ENCODE results near the gene GRM3.

Gene GRM3

GRCh38 chr7:86692755-86693154 is 49.0 kb downstream of the GRM3 start:
- Histone ChIP-seq H3K4me3 (replicated peaks; ENCODE audit: insufficient read depth, low read length) (no peak overlapping the region), H3K27me3 (ENCODE audit: insufficient read depth, poor library complexity, severe bottlenecking) (no peaks in the 10 kb centered on the region), H3K27ac (replicated peaks) (no peak overlapping the region)
- TF ChIP-seq REST (IDR thresholded peaks at IDR 0.05; ENCODE audit: insufficient replicate concordance, low read depth) (peak; percentile 66), GABPA (IDR thresholded peaks at IDR 0.05; ENCODE audit: low read depth) (no peak), SPI1 (IDR thresholded peaks at IDR 0.05; ENCODE audit: borderline replicate concordance, low read depth) (no peak), POLR2AphosphoS5 (IDR thresholded peaks at IDR 0.05; ENCODE audit: low read depth) (no peak), CTCF (IDR thresholded peaks at IDR 0.05; ENCODE audit: insufficient read depth, low read length) (no peak)
- no peak for DNase-seq (ENCODE audit: low read depth in 1 of 2, low spot score in 1 of 2)

GRCh38 chr7:86706406-86706805 is 62.7 kb downstream of the GRM3 start:
- H3K4me3 ChIP-seq (replicated peaks; ENCODE audit: insufficient read depth, low read length) = no peak overlapping the region
- TF ChIP-seq REST (IDR thresholded peaks at IDR 0.05; ENCODE audit: insufficient replicate concordance, low read depth) (no peak), GABPA (IDR thresholded peaks at IDR 0.05; ENCODE audit: low read depth) (no peak), POLR2AphosphoS5 (IDR thresholded peaks at IDR 0.05; ENCODE audit: low read depth) (no peak), CTCF (IDR thresholded peaks at IDR 0.05; ENCODE audit: insufficient read depth, low read length) (no peak), SPI1 (IDR thresholded peaks at IDR 0.05; ENCODE audit: borderline replicate concordance, low read depth) (no peak)
- no peak for DNase-seq (ENCODE audit: low read depth in 1 of 2, low spot score in 1 of 2)
- no peaks in the 10 kb centered on the region for H3K27me3 ChIP-seq (ENCODE audit: insufficient read depth, poor library complexity, severe bottlenecking)
- H3K27ac ChIP-seq (replicated peaks) = no peak overlapping the region

- no peak overlapping the region for H3K27ac ChIP-seq (replicated peaks)
- no peaks in the 10 kb centered on the region for H3K27me3 ChIP-seq (ENCODE audit: insufficient read depth, poor library complexity, severe bottlenecking)
- no peak overlapping the region for H3K4me3 ChIP-seq (replicated peaks; ENCODE audit: insufficient read depth, low read length)
- DNase-seq (ENCODE audit: low read depth in 1 of 2, low spot score in 1 of 2) = no peak
- TF ChIP-seq REST (IDR thresholded peaks at IDR 0.05; ENCODE audit: insufficient replicate concordance, low read depth) (no peak), POLR2AphosphoS5 (IDR thresholded peaks at IDR 0.05; ENCODE audit: low read depth) (no peak), CTCF (IDR thresholded peaks at IDR 0.05; ENCODE audit: insufficient read depth, low read length) (no peak), SPI1 (IDR thresholded peaks at IDR 0.05; ENCODE audit: borderline replicate concordance, low read depth) (no peak), GABPA (IDR thresholded peaks at IDR 0.05; ENCODE audit: low read depth) (no peak)
These were observed 64.4 kb downstream of the GRM3 start for GRCh38 chr7:86708031-86708680.
